ENCODE measurements around the gene CLEC4G.

The CLEC4G gene

GRCh38 chr19:7729211-7729610 lies 2.7 kb downstream of the CLEC4G start:
- no peak for DNase-seq (ENCODE audit: low read depth in 2 of 2)

GRCh38 chr19:7725791-7726190 lies 6.1 kb downstream of the CLEC4G start:
- DNase-seq (ENCODE audit: low read depth in 2 of 2) = no peak

- no peak for DNase-seq (ENCODE audit: low read depth in 2 of 2)
These were observed 9.7 kb downstream of the CLEC4G start for GRCh38 chr19:7722231-7722651.

GRCh38 chr19:7720351-7720750 lies 11.6 kb downstream of the CLEC4G start:
- DNase-seq (ENCODE audit: low read depth in 2 of 2) = no peak

- no peak for DNase-seq (ENCODE audit: low read depth in 2 of 2)
These were observed 13.2 kb downstream of the CLEC4G start for GRCh38 chr19:7718668-7719067.

- no peak for DNase-seq (ENCODE audit: low read depth in 2 of 2)
These were observed 15.1 kb downstream of the CLEC4G start for GRCh38 chr19:7716762-7717161.

- no peak for DNase-seq (ENCODE audit: low read depth in 2 of 2)
These were observed 16.2 kb downstream of the CLEC4G start for GRCh38 chr19:7715671-7716070.

- DNase-seq (ENCODE audit: low read depth in 2 of 2) = no peak
These were observed 21.3 kb downstream of the CLEC4G start for GRCh38 chr19:7710616-7711015.

GRCh38 chr19:7709932-7710460 lies 21.9 kb downstream of the CLEC4G start:
- DNase-seq (ENCODE audit: low read depth in 2 of 2) = no peak

- DNase-seq (ENCODE audit: low read depth in 2 of 2) = no peak
These were observed 24.9 kb downstream of the CLEC4G start for GRCh38 chr19:7706955-7707456.

GRCh38 chr19:7706188-7706954 lies 25.5 kb downstream of the CLEC4G start:
- no peak for DNase-seq (ENCODE audit: low read depth in 2 of 2)

- peak; percentile 57 to 76 for DNase-seq (ENCODE audit: low read depth in 2 of 2)
These were observed 26.3 kb downstream of the CLEC4G start for GRCh38 chr19:7705387-7706187.

GRCh38 chr19:7704280-7705060 lies 27.4 kb downstream of the CLEC4G start:
- no peak for DNase-seq (ENCODE audit: low read depth in 2 of 2)

GRCh38 chr19:7703332-7703731 lies 28.6 kb downstream of the CLEC4G start:
- no peak for DNase-seq (ENCODE audit: low read depth in 2 of 2)

GRCh38 chr19:7701654-7702457 lies 30.1 kb downstream of the CLEC4G start, which contains the start of gene FCER2:
Gene FCER2 (minus strand): TSS chr19:7702131. CDS start chr19:7699760, 2,371 bp downstream.
- no peak for DNase-seq (ENCODE audit: low read depth in 2 of 2)

- no peak for DNase-seq (ENCODE audit: low read depth in 2 of 2)
These were observed 30.8 kb downstream of the CLEC4G start for GRCh38 chr19:7701049-7701653.

- peak in 1 of 2 experiments; percentile 58 for DNase-seq (ENCODE audit: low read depth in 2 of 2)
These were observed 32.2 kb downstream of the CLEC4G start for GRCh38 chr19:7699417-7700401.

- DNase-seq (ENCODE audit: low read depth in 2 of 2) = no peak
These were observed 32.9 kb downstream of the CLEC4G start for GRCh38 chr19:7699003-7699402.

- DNase-seq (ENCODE audit: low read depth in 2 of 2) = no peak
These were observed 33.3 kb downstream of the CLEC4G start for GRCh38 chr19:7698583-7698982.
